Esophagus squamous epithelium (tissue), 4 donors: ENCODE results near the gene TALDO1.

Experiments used
- POLR2A ChIP-seq, 4 donors: fragments of 450-650 bp; IDR thresholded peaks; one replicate each; pipeline ENCODE4 v1.6.1; 2017; ENCODE audit warnings: antibody characterized with exemption in 4 of 4, mild to moderate bottlenecking in 4 of 4, moderate library complexity in 3 of 4
- TF ChIP-seq, protein P1 (sequence below), 6 experiments: fragments of 450-650 bp in 4 of 6; fragments of 200-600 bp in 2 of 6; sonication (generic) in 2 of 6; IDR thresholded peaks; one replicate each; pipeline ENCODE4 v1.5.1; 2016 to 2019; ENCODE audit warnings: antibody characterized with exemption in 6 of 6, mild to moderate bottlenecking in 4 of 6, moderate library complexity in 4 of 6

DNA sequence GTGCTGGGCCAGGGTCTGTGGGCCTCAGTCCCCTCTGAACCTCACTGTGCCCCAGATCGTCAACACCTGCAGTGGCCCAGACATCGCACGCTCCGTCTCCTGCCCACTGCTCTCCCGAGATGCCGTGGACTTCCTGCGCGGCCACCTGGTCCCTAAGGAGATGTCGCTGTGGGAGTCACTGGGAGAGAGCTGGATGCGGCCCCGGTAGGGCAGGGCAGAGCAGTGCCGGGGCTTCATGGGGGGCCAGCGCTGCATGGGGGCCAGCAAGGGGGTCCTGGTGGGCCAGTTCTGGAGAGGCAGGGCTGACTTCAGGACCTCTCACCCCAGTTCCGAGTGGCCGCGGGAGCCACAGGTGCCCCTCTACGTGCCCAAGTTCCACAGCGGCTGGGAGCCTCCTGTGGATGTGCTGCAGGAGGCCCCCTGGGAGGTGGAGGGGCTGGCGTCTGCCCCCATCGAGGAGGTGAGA lies 24.9 kb upstream of the TALDO1 start:
- no peak for TF ChIP-seq POLR2A (IDR thresholded peaks at IDR 0.05)
- TF ChIP-seq, protein P1, sequence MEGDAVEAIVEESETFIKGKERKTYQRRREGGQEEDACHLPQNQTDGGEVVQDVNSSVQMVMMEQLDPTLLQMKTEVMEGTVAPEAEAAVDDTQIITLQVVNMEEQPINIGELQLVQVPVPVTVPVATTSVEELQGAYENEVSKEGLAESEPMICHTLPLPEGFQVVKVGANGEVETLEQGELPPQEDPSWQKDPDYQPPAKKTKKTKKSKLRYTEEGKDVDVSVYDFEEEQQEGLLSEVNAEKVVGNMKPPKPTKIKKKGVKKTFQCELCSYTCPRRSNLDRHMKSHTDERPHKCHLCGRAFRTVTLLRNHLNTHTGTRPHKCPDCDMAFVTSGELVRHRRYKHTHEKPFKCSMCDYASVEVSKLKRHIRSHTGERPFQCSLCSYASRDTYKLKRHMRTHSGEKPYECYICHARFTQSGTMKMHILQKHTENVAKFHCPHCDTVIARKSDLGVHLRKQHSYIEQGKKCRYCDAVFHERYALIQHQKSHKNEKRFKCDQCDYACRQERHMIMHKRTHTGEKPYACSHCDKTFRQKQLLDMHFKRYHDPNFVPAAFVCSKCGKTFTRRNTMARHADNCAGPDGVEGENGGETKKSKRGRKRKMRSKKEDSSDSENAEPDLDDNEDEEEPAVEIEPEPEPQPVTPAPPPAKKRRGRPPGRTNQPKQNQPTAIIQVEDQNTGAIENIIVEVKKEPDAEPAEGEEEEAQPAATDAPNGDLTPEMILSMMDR (IDR thresholded peaks at IDR 0.05), result no peak
